Stimulated activated CD4-positive, alpha-beta T cell treated with anti-CD3 and anti-CD28 coated beads, TNF-alpha, amount 100 ng/mL, for 24 hours (primary cell): ENCODE results near the gene RRP7A.
"Not testable (repeated sequence)": the region's sequence is repeated elsewhere in the genome, so short reads cannot be mapped to it uniquely, and the experiment has no call there.

Experiments
- DNase-seq, 3 experiments: peaks; one replicate each; pipeline ENCODE4 v3.0.0-alpha.2; 2020; ENCODE audit warnings: low read depth in 3 of 3

Gene RRP7A

GRCh38 chr22:42499773-42500160 is 19.8 kb downstream of the RRP7A start:
- DNase-seq, result not testable (repeated sequence)

GRCh38 chr22:42495533-42496141 is 24.0 kb downstream of the RRP7A start:
- not testable (repeated sequence) for DNase-seq

- DNase-seq, result no peak
Measured at GRCh38 chr22:42493393-42493792, 26.2 kb downstream of the RRP7A start.

GRCh38 chr22:42492323-42492690 is 27.3 kb downstream of the RRP7A start:
- no peak for DNase-seq

- DNase-seq, result no peak
Measured at GRCh38 chr22:42490243-42490832, 29.3 kb downstream of the RRP7A start.

- no peak for DNase-seq
Measured at GRCh38 chr22:42489000-42489399, 30.6 kb downstream of the RRP7A start.

- DNase-seq, result no peak
Measured at GRCh38 chr22:42484506-42484905, 35.1 kb downstream of the RRP7A start.

- DNase-seq, result not testable (repeated sequence)
Measured at GRCh38 chr22:42483610-42484223, 35.9 kb downstream of the RRP7A start.

GRCh38 chr22:42475122-42475521 is 44.5 kb downstream of the RRP7A start:
- DNase-seq, result no peak

GRCh38 chr22:42473484-42474193 is 46.0 kb downstream of the RRP7A start:
- DNase-seq, result no peak

- DNase-seq, result no peak
Measured at GRCh38 chr22:42472671-42473070, 46.9 kb downstream of the RRP7A start.

GRCh38 chr22:42471441-42471840 is 48.2 kb downstream of the RRP7A start:
- DNase-seq, result no peak

GRCh38 chr22:42470366-42471082 is 49.1 kb downstream of the RRP7A start:
- DNase-seq, result no peak

GRCh38 chr22:42468841-42469240 is 50.8 kb downstream of the RRP7A start:
- DNase-seq, result no peak

- no peak for DNase-seq
Measured at GRCh38 chr22:42462016-42462415, 57.6 kb downstream of the RRP7A start.

- DNase-seq, result no peak
Measured at GRCh38 chr22:42461511-42461910, 58.1 kb downstream of the RRP7A start.
